Measurements from ENCODE around the gene UBASH3A.

The UBASH3A gene

GRCh38 chr21:42411197-42411869, 7.6 kb downstream of the UBASH3A start:
- DNase-seq (ENCODE audit: low spot score) = peak; percentile 56

- DNase-seq (ENCODE audit: low spot score) = no peak
Observed at GRCh38 chr21:42411891-42412635, 8.4 kb downstream of the UBASH3A start.

GRCh38 chr21:42412636-42412933, 8.9 kb downstream of the UBASH3A start:
- DNase-seq (ENCODE audit: low spot score) = no peak

- DNase-seq (ENCODE audit: low spot score) = no peak
Observed at GRCh38 chr21:42413093-42413492, 9.4 kb downstream of the UBASH3A start.

GRCh38 chr21:42413500-42413899, 9.8 kb downstream of the UBASH3A start:
- DNase-seq (ENCODE audit: low spot score) = no peak

- DNase-seq (ENCODE audit: low spot score) = no peak
Observed at GRCh38 chr21:42414066-42414465, 10.4 kb downstream of the UBASH3A start.

- DNase-seq (ENCODE audit: low spot score) = no peak
Observed at GRCh38 chr21:42414553-42414927, 10.8 kb downstream of the UBASH3A start.

- DNase-seq (ENCODE audit: low spot score) = no peak
Observed at GRCh38 chr21:42414928-42415769, 11.4 kb downstream of the UBASH3A start.

- no peak for DNase-seq (ENCODE audit: low spot score)
Observed at GRCh38 chr21:42417533-42417932, 13.8 kb downstream of the UBASH3A start.

- no peak for DNase-seq (ENCODE audit: low spot score)
Observed at GRCh38 chr21:42418886-42419285, 15.2 kb downstream of the UBASH3A start.

- DNase-seq (ENCODE audit: low spot score) = no peak
Observed at GRCh38 chr21:42419845-42420244, 16.1 kb downstream of the UBASH3A start.

- DNase-seq (ENCODE audit: low spot score) = no peak
Observed at GRCh38 chr21:42421018-42421793, 17.5 kb downstream of the UBASH3A start.

- DNase-seq (ENCODE audit: low spot score) = no peak
Observed at GRCh38 chr21:42423197-42423675, 19.5 kb downstream of the UBASH3A start.

- DNase-seq (ENCODE audit: low spot score) = no peak
Observed at GRCh38 chr21:42423685-42424084, 20.0 kb downstream of the UBASH3A start.

- DNase-seq (ENCODE audit: low spot score) = no peak
Observed at GRCh38 chr21:42424914-42425541, 21.3 kb downstream of the UBASH3A start.

GRCh38 chr21:42425591-42425990, 21.9 kb downstream of the UBASH3A start:
- DNase-seq (ENCODE audit: low spot score) = no peak

- no peak for DNase-seq (ENCODE audit: low spot score)
Observed at GRCh38 chr21:42426424-42426823, 22.7 kb downstream of the UBASH3A start.

GRCh38 chr21:42426876-42427480, 23.3 kb downstream of the UBASH3A start:
- no peak for DNase-seq (ENCODE audit: low spot score)

GRCh38 chr21:42427809-42428419, 24.2 kb downstream of the UBASH3A start:
- peak; percentile 28 for DNase-seq (ENCODE audit: low spot score)

- DNase-seq (ENCODE audit: low spot score) = no peak
Observed at GRCh38 chr21:42429021-42429420, 25.3 kb downstream of the UBASH3A start.

- no peak for DNase-seq (ENCODE audit: low spot score)
Observed at GRCh38 chr21:42429856-42430255, 26.2 kb downstream of the UBASH3A start.
